Upper lobe of right lung (tissue), 1 donor: ENCODE measurements around the gene AK8. TPM values are rescaled to one million over a fixed set of nuclear protein-coding genes. Genes with fewer than 3 reads are reported as not detected.

ENCODE experiments used
- ATAC-seq: fragments of 200-7000 bp; cut with Tn5 transposase; one replicate; pipeline ENCODE4 v1.9.1; 2020; ENCODE audit warnings: mild to moderate bottlenecking, moderate library complexity
- DNase-seq: peaks from one replicate; pipeline ENCODE4 v3.0.0-alpha.2; 2020
- H3K27ac ChIP-seq: fragments of 200-600 bp; one replicate; pipeline ENCODE4 v1.8.0; 2022
- H3K27me3 ChIP-seq: fragments of 200-600 bp; one replicate; pipeline ENCODE4 v1.8.0; 2022; ENCODE audit warnings: mild to moderate bottlenecking
- H3K36me3 ChIP-seq: fragments of 200-600 bp; one replicate; pipeline ENCODE4 v1.8.0; 2022
- H3K4me1 ChIP-seq: fragments of 200-600 bp; one replicate; pipeline ENCODE4 v1.8.0; 2022
- H3K4me3 ChIP-seq: fragments of 200-600 bp; one replicate; pipeline ENCODE4 v1.8.0; 2022; ENCODE audit warnings: mild to moderate bottlenecking
- H3K9me3 ChIP-seq: fragments of 200-600 bp; one replicate; pipeline ENCODE4 v1.8.0; 2022
- intact Hi-C: fragments of 100-400 bp; cut with DNase I; formaldehyde crosslinking; loops from one replicate; pipeline ENCODE4 v1.11.0; 2022
- total RNA-seq: library from RNA; stranded (reverse); fragmentation: NEBNext Ultra II Directional; extraction: Animal tissue kit (Norgen Biotek cat#: 25700); gene quantifications from one replicate; pipeline ENCODE4 v1.2.1, GENCODE V29; 2021
- TF ChIP-seq, protein P1 (sequence below): fragments of 200-600 bp; IDR thresholded peaks from one replicate; pipeline ENCODE4 v1.8.0; 2022; ENCODE audit warnings: antibody characterized with exemption
- donor health status: DM: no; HTN: yes; CAD: no; lungs with severe emphysema.

Gene AK8
- total RNA-seq, 1 donor from 2014 or later, result 0.55 TPM

DNA sequence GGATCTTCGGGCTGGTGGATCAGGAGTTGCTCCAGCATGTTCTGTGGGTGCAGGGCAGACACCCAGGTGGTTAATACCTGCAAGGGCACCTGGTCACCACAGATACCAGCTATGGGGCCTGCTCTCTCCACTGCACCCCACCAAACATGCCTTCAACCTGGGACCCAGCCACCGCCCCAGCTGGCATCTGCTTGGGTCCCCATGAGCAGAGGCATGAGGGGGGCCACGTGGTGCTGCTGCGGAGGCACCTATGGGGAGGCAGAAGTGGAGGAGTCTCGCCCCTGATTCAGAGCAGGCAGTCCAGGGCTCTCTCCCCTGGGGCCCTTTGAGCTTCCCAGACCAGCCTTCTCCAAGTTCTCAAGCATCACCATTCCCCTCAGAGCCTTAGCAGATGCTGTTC is 2.9 kb downstream of the AK8 start:
- Histone ChIP-seq H3K9me3 (no peaks in the 10 kb centered on the region), H3K27ac (no peak overlapping the region), H3K36me3 (no peaks in the 10 kb centered on the region), H3K4me3 (no peak overlapping the region), H3K4me1 (peaks cover 4% of the 10 kb centered on the region), H3K27me3 (no peaks in the 10 kb centered on the region)
- no peak for ATAC-seq
- intact Hi-C loops, result no loop called here
- DNase-seq, result no peak
- TF ChIP-seq, protein P1, sequence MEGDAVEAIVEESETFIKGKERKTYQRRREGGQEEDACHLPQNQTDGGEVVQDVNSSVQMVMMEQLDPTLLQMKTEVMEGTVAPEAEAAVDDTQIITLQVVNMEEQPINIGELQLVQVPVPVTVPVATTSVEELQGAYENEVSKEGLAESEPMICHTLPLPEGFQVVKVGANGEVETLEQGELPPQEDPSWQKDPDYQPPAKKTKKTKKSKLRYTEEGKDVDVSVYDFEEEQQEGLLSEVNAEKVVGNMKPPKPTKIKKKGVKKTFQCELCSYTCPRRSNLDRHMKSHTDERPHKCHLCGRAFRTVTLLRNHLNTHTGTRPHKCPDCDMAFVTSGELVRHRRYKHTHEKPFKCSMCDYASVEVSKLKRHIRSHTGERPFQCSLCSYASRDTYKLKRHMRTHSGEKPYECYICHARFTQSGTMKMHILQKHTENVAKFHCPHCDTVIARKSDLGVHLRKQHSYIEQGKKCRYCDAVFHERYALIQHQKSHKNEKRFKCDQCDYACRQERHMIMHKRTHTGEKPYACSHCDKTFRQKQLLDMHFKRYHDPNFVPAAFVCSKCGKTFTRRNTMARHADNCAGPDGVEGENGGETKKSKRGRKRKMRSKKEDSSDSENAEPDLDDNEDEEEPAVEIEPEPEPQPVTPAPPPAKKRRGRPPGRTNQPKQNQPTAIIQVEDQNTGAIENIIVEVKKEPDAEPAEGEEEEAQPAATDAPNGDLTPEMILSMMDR, result no peak

DNA sequence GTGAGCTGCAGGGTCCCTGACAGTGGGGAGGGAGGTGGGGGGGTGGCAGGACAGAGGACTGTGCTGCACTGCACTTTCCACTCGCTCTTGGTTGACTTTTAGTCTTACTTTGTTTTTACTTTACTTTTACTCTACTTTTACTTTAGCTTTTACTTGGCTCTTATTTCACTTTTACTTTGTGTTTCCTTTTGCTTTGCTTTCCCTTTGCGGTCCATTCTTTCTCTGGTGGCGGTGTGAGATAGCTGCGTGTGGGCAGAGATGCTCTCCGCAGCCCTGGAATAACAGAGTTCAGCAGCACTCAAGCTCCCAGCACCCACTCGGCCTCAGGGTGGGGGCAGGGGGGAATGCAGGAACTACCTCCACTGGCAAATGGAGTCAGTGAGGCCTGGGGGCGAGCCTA is 4.7 kb downstream of the AK8 start:
- H3K27me3 ChIP-seq, result no peaks in the 10 kb centered on the region
- TF ChIP-seq, protein P1, result no peak
- no peaks in the 10 kb centered on the region for H3K9me3 ChIP-seq
- no peak for ATAC-seq
- DNase-seq, result no peak
- H3K27ac ChIP-seq, result no peak overlapping the region
- intact Hi-C loops, result no loop called here
- no peaks in the 10 kb centered on the region for H3K36me3 ChIP-seq
- no peaks in the 10 kb centered on the region for H3K4me1 ChIP-seq
- no peak overlapping the region for H3K4me3 ChIP-seq

DNA sequence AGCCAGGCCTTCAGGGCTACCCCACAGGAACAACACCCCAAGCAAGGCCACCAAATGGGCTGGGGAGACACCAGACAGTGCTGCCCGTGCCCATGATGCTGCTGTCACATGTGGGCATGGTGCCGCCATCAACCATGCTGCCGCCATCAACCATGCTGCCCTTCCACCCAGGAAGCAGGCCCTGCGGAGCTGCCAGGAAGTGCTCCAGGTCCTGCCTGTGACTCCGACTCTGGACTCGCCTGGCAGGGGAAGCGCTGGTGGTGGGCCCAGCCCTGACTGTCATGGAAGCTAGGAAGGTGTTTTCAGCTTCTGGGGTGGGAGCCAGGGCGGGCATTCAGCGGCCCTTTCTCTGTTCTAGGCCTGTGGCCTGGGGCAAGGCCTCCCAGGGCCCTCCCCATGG is 8.8 kb downstream of the AK8 start:
- Histone ChIP-seq H3K27me3 (no peaks in the 10 kb centered on the region), H3K9me3 (no peaks in the 10 kb centered on the region), H3K4me1 (no peaks in the 10 kb centered on the region), H3K36me3 (no peaks in the 10 kb centered on the region), H3K4me3 (no peak overlapping the region), H3K27ac (no peak overlapping the region)
- TF ChIP-seq, protein P1, result no peak
- DNase-seq (no peak), ATAC-seq (no peak)
- intact Hi-C loops, result no loop called here

GRCh38 chr9:132866898-132867297 is 11.2 kb downstream of the AK8 start:
- Histone ChIP-seq H3K9me3 (no peaks in the 10 kb centered on the region), H3K27ac (no peak overlapping the region), H3K27me3 (no peaks in the 10 kb centered on the region), H3K4me3 (no peak overlapping the region), H3K36me3 (no peaks in the 10 kb centered on the region), H3K4me1 (no peaks in the 10 kb centered on the region)
- DNase-seq (no peak), ATAC-seq (no peak)
- intact Hi-C loops, result no loop called here
- TF ChIP-seq, protein P1, result no peak

GRCh38 chr9:132864691-132865090 is 13.4 kb downstream of the AK8 start:
- Histone ChIP-seq H3K36me3 (no peaks in the 10 kb centered on the region), H3K4me1 (no peaks in the 10 kb centered on the region), H3K27me3 (no peaks in the 10 kb centered on the region), H3K9me3 (no peaks in the 10 kb centered on the region), H3K27ac (no peak overlapping the region), H3K4me3 (no peak overlapping the region)
- DNase-seq (no peak), ATAC-seq (no peak)
- intact Hi-C loops, result no loop called here
- TF ChIP-seq, protein P1, result no peak

DNA sequence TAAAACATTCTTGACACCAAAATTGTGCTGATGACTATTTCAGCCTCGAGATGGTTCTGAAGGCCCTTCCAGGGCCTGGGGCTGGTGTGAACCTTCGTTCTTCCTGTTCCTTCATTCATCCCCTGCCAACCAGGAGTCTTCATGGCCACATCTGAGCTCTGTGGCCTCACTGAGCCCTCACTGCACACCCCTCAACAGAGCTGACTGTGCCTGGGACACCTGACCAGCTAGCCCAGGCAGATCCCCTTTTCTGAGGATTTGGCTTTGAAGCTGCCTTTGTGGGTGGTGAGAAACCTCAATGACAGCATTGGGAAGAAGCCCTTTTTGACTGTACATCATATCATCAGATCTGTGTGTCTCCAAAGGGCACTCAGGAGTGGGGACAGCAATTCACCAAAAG is 13.8 kb downstream of the AK8 start:
- Histone ChIP-seq H3K4me3 (no peak overlapping the region), H3K4me1 (no peaks in the 10 kb centered on the region), H3K36me3 (no peaks in the 10 kb centered on the region), H3K27ac (no peak overlapping the region), H3K9me3 (no peaks in the 10 kb centered on the region), H3K27me3 (no peaks in the 10 kb centered on the region)
- ATAC-seq, result no peak
- intact Hi-C loops, result no loop called here
- TF ChIP-seq, protein P1, result no peak
- no peak for DNase-seq
